Mucosa of descending colon (tissue), 3 donors: ENCODE data around the gene ADAP1. TPM values are rescaled to one million over a fixed set of nuclear protein-coding genes. Genes with fewer than 3 reads are reported as not detected.

Experiments used
- ATAC-seq: fragments of 200-7000 bp; cut with Tn5 transposase; one replicate; pipeline ENCODE4 v1.9.1; 2020; ENCODE audit warnings: mild to moderate bottlenecking, moderate library complexity
- DNase-seq, 3 donors: peaks; one replicate each; pipeline ENCODE4 v3.0.0-alpha.2; 2020
- H3K36me3 ChIP-seq: fragments of 200-600 bp; one replicate; pipeline ENCODE4 v1.8.0; 2021; ENCODE audit warnings: low read depth, mild to moderate bottlenecking
- H3K4me1 ChIP-seq: fragments of 200-600 bp; one replicate; pipeline ENCODE4 v1.8.0; 2021; ENCODE audit warnings: low read depth, mild to moderate bottlenecking
- H3K4me3 ChIP-seq: fragments of 200-600 bp; one replicate; pipeline ENCODE4 v1.8.0; 2021; ENCODE audit warnings: mild to moderate bottlenecking
- H3K9me3 ChIP-seq: fragments of 200-600 bp; one replicate; pipeline ENCODE4 v1.8.0; 2021; ENCODE audit warnings: mild to moderate bottlenecking
- intact Hi-C, 2 donors: fragments of 100-400 bp; cut with DNase I in 1 of 2; cut with micrococcal nuclease in 1 of 2; formaldehyde crosslinking; loops; one replicate each; pipeline versions ENCODE4 v1.11.0 to v1.11.1; 2022; cut with DNase I, micrococcal nuclease
- total RNA-seq, 3 donors: library from RNA; stranded (reverse); fragmentation: NEBNext Ultra II Directional in 2 of 3; extraction: Animal tissue kit (Norgen Biotek cat#: 25700) in 2 of 3; gene quantifications; one replicate each; pipeline versions ENCODE4 v1.2.1 to v1.2.4, GENCODE V29; 2021 to 2023
- TF ChIP-seq, protein P1 (sequence below): fragments of 200-600 bp; IDR thresholded peaks from one replicate; pipeline ENCODE4 v1.8.0; 2022; ENCODE audit warnings: antibody characterized with exemption, mild to moderate bottlenecking
- donor health status: DM: no; HTN: no; CAD: no; lungs with moderate emphysema.
- donor health status: DM: no; HTN: no; CAD: no.
- donor health status: DM: no; HTN: yes; CAD: no.

Gene ADAP1
- total RNA-seq, 3 donors from 2014 or later = 80.7 to 153 (median 98.8) TPM

DNA sequence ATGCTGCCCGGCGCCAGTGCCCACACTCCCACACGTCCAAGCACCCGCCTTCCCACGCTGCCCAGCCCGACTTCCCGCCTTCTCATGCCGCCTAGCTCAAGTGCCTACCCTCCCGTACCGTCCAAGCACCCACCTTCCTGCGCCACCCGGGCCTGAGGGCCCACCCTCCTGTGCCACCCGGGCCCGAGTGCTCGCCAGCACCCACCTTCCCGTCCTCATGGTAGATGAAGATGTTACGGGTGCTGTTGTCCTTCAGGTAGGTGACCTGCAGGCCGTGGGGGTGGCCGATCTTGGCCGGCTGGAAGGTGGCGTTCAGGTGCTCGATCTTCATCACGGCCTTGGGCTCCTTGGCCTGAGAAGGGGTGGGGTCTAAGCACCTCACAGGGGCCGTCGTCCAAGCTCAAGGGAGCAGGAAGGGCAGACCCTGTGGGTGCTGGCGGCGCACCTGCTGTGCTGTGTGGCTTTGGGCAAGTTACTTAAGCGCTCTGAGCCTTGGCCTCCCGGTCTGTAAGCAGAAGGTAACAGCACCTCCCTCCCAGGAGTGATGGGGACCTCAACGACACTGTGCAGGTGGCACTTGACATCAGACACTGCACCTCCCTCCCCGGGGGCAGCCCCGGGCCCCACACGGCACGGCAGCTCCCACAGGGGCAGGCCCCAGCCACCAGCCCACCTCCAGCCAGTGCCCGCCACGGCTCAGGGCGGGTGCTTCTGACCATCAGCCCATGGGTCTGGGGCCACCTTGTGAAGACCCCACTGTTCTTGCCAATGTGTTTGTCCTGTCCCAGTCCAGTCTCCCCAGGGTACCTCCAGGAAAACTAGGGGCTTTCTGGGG lies 50.3 kb downstream of the ADAP1 start:
- no peak overlapping the region for H3K4me3 ChIP-seq
- H3K36me3 ChIP-seq = no peaks in the 10 kb centered on the region
- TF ChIP-seq, protein P1, sequence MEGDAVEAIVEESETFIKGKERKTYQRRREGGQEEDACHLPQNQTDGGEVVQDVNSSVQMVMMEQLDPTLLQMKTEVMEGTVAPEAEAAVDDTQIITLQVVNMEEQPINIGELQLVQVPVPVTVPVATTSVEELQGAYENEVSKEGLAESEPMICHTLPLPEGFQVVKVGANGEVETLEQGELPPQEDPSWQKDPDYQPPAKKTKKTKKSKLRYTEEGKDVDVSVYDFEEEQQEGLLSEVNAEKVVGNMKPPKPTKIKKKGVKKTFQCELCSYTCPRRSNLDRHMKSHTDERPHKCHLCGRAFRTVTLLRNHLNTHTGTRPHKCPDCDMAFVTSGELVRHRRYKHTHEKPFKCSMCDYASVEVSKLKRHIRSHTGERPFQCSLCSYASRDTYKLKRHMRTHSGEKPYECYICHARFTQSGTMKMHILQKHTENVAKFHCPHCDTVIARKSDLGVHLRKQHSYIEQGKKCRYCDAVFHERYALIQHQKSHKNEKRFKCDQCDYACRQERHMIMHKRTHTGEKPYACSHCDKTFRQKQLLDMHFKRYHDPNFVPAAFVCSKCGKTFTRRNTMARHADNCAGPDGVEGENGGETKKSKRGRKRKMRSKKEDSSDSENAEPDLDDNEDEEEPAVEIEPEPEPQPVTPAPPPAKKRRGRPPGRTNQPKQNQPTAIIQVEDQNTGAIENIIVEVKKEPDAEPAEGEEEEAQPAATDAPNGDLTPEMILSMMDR = no peak
- ATAC-seq = no peak
- intact Hi-C loops = no loop called here
- no peaks in the 10 kb centered on the region for H3K9me3 ChIP-seq
- DNase-seq = no peak
- peaks cover 6% of the 10 kb centered on the region for H3K4me1 ChIP-seq

DNA sequence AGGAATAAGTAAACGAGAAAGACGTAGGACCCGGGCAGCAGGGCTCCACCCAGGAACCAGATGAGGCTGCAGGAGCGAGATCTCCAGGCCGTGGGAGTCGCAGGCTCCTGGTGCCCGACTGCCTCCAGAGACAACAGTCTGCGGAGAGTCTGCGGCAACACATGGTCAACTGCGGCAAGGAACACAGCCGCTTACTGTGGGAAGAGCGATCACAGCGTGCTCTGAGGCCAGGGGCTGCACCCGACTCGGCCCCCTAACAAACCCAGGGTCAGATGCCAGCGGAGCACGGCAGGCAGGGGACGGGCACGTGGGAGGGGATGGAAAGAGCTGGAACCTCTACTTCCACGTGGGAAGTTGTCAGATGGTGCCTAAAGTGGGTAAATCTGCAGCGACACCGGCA lies 51.5 kb downstream of the ADAP1 start:
- H3K4me3 ChIP-seq = no peak overlapping the region
- intact Hi-C loops = no loop called here
- H3K9me3 ChIP-seq = no peaks in the 10 kb centered on the region
- TF ChIP-seq, protein P1 = no peak
- ATAC-seq (no peak), DNase-seq (no peak)
- peaks cover 6% of the 10 kb centered on the region for H3K4me1 ChIP-seq
- H3K36me3 ChIP-seq = no peaks in the 10 kb centered on the region

DNA sequence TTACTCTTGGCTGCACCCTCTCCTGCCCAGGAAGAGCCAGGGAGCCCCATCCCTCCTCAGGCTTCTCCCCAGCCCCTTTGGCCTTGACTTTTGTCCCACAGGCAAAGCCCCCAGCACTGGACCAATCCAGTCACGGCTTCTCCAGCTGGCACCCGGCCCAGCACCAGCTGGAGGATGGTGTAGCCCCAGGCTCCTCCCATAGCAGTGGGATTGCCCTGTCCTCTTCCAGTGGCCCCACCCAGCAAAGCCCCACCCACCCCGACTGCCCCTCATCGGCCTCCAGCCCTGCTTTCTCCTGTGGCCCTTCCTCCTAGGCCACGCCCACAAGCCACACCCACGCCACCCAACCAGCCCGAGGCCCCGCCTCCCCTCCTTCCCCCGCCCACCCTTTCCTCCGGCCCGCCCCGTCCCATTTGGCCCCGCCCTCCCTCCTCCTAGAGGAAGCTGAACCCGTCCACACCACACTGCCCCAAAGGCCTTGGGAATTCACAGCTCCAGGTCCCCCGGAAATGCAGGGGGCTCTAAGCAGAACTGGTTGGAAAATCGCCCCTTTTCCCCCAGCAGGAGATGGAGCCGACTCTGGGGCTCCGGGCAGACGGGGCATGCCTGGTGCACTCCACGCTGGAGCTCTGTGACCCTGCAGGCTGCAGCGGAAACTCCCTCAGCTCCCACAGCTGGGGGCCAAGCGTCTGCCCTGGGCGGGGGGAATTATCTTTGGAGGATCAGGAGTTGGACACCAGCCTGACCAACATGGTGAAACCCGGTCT lies 52.9 kb downstream of the ADAP1 start:
- ATAC-seq (peak; percentile 88), DNase-seq (peak; percentile 95 to 98 (median 96))
- intact Hi-C loops = no loop called here
- Histone ChIP-seq H3K36me3 (peaks cover 5% of the 10 kb centered on the region), H3K4me3 (no peak overlapping the region), H3K9me3 (no peaks in the 10 kb centered on the region), H3K4me1 (peaks cover 6% of the 10 kb centered on the region)
- TF ChIP-seq, protein P1 = no peak

DNA sequence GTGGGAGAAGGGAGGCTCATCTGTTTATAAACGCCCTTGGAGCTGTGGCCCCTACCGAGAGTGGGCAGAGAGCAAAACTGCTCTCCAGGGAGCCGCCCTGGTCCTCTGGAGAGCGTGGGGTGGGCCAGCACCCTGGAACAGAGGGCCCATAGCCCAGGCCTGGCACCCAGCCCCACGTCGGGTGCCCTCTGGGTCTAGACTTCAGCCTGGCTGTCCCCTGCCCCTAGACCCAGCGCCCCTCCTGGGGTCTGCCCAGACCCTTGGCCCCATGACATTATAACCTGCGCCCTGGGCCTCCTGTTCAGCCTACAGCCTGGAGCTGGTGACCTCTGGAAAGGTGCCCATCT lies 53.5 kb downstream of the ADAP1 start:
- intact Hi-C loops = no loop called here
- ATAC-seq = peak; percentile 5
- Histone ChIP-seq H3K9me3 (no peaks in the 10 kb centered on the region), H3K4me1 (peaks cover 6% of the 10 kb centered on the region), H3K36me3 (peaks cover 9% of the 10 kb centered on the region), H3K4me3 (no peak overlapping the region)
- TF ChIP-seq, protein P1 = no peak
- no peak for DNase-seq

DNA sequence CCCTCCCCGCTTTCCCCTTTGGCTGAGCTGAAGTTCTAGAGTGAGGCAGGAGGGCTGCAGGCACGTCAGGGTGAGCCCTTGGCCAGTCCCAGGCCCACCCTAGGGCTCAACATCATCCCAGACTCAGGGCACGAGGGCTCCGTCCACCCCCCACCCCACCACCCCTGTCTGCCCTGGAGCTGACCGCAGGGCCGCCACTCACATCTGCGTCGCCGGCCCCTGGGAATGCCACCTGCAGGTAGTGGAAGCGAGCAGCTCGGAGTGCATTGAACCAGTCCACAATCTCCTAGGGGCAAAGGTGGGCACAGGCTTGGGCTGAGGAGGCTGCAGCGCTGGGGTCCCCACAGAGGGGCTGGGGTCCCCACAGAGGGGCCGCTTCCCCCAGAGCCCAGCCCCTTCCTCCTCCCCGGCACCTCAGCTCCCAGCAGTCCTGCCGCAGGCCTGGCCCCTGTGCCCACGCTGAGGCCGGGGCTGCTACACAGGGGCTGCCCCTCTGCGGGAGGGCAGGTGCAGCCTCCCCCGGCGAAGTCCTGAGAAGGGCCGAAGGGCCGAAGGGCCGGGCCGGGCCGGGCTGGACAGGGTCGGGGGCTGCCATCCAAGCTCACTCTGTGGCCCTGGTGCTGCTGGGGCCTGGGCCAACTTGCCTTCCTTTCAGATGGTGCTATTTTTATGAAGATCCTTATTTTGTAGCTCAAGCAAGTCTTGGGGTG lies 54.0 kb downstream of the ADAP1 start:
- Histone ChIP-seq H3K4me3 (no peak overlapping the region), H3K9me3 (no peaks in the 10 kb centered on the region), H3K4me1 (peaks cover 6% of the 10 kb centered on the region), H3K36me3 (peaks cover 14% of the 10 kb centered on the region)
- ATAC-seq (no peak), DNase-seq (no peak)
- TF ChIP-seq, protein P1 = no peak
- intact Hi-C loops = no loop called here
